Left hindlimb (tissue), 1 donor: Measurements from ENCODE around the gene HNRNPU.

Experiments
- DNase-seq: peaks from one replicate; pipeline ENCODE4 v3.0.0-alpha.2; 2018

The HNRNPU gene

DNA sequence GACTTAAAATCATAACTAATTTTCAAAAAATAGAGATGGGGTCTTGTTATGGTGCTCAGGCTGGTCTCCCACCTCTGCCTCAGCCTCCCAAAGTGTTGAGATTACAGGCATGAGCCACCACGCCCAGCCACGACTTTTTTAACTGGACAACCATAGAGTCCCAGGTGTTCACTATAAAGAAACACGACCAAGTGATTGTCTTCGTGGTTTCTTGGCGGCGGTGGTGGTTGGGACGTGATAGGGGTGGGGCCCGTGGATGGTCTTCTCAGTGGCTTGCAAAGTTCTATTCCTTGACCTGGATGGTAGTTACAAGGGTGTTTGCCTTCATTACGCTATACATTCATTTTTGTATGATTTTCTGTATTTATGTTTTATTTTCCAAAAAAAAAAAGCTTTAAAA is 63.5 kb downstream of the HNRNPU start:
- no peak for DNase-seq
